ENCODE measurements around the gene PRKG1.

- no peak for TF ChIP-seq CTCF (conservative IDR thresholded peaks at IDR 0.05 in 1 of 2, IDR thresholded peaks at IDR 0.05 in 1 of 2; ENCODE audit: extremely low read depth in 1 of 2, insufficient read depth in 1 of 2, low read depth in 1 of 2, low read length in 2 of 2)
- TF ChIP-seq EZH2 (IDR thresholded peaks at IDR 0.05; ENCODE audit: borderline replicate concordance, low read length) = no peak
Measured at GRCh38 chr10:52068485-52068884, 994.2 kb downstream of the PRKG1 start.
